Mesothelial cell of epicardium (in vitro differentiated cells): ENCODE data around the gene SEMA5A. TPM values are rescaled to one million over a fixed set of nuclear protein-coding genes. Genes with fewer than 3 reads are reported as not detected.
A peak's percentile ranks its signal among the peaks of the same experiment; 100 is the strongest.

ENCODE experiments used
- DNase-seq, 2 experiments: peaks; one replicate each; pipeline ENCODE4 v3.0.0; 2021; ENCODE audit warnings: low spot score in 2 of 2; ENCODE audit not compliant: unreplicated experiment in 2 of 2
- H3K27ac Mint-ChIP-seq: 2 replicates; pipeline ENCODE4 v1.8.0; 2021; ENCODE audit warnings: mixed read lengths
- H3K27me3 Mint-ChIP-seq: 2 replicates; pipeline ENCODE4 v1.8.0; 2021; ENCODE audit warnings: low read depth, mixed read lengths
- H3K36me3 Mint-ChIP-seq: 2 replicates; pipeline ENCODE4 v1.8.0; 2021; ENCODE audit warnings: mixed read lengths
- H3K4me1 Mint-ChIP-seq: 2 replicates; pipeline ENCODE4 v1.8.0; 2021; ENCODE audit warnings: mixed read lengths
- H3K4me3 Mint-ChIP-seq: 2 replicates; pipeline ENCODE4 v1.8.0; 2021; ENCODE audit warnings: mild to moderate bottlenecking, moderate library complexity, mixed read lengths
- H3K9me3 Mint-ChIP-seq: 2 replicates; pipeline ENCODE4 v1.8.0; 2021; ENCODE audit warnings: mixed read lengths
- total RNA-seq: library from RNA; stranded (reverse); gene quantifications from 3 replicates; pipeline ENCODE4 v1.2.1, GENCODE V29; 2021
- TF ChIP-seq, protein P1 (sequence below): fragments of 200-600 bp; sonication (generic); IDR thresholded peaks from one replicate; pipeline ENCODE4 v1.5.0; 2021; ENCODE audit warnings: antibody characterized with exemption; ENCODE audit not compliant: unreplicated experiment

Gene SEMA5A
- total RNA-seq, 1 donor from 2014 or later = 26.7 TPM

DNA sequence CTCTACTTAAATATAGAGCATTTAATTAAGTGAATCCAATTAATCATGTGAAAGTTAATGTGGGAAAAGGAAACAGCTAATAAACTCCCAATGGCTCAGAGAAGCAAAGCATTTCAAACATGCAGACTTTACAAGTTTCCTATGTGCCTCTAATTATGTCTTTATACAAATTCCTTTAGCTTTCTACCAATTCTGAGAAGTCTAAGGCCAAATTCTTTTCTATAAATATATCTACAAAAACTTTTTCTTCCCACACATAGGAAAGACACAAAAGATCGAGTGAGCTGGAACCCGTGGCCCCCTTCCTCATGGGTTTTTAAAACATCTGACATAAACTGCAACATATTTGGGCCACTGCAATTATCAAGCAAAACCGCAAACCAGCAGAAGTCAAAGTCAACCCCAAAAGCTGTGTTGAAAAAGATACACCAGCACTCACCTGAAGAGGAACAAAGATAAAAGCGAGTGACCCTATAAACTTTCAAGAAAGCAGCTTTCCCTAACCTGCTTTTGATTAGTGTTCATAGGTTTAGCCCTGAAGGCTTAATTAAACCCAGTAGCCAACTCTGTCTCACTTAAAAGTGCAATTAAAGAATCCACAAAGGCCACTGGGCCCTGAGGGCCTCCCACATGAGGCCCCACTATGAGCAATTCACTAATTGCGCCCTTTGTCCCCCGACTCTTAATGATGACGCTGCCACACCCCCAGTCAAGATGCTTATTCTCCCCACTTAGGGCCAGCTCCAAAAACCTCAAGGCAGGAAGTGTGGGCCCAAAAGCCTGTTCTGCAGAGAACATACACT lies 12.1 kb downstream of the SEMA5A start:
- no peak for DNase-seq
- Mint-ChIP-seq H3K36me3 (no peaks in the 10 kb centered on the region), H3K9me3 (no peaks in the 10 kb centered on the region), H3K27ac (peak overlapping the region; percentile 56), H3K4me1 (peaks cover 20% of the 10 kb centered on the region), H3K4me3 (no peak overlapping the region), H3K27me3 (no peaks in the 10 kb centered on the region)
- TF ChIP-seq, protein P1, sequence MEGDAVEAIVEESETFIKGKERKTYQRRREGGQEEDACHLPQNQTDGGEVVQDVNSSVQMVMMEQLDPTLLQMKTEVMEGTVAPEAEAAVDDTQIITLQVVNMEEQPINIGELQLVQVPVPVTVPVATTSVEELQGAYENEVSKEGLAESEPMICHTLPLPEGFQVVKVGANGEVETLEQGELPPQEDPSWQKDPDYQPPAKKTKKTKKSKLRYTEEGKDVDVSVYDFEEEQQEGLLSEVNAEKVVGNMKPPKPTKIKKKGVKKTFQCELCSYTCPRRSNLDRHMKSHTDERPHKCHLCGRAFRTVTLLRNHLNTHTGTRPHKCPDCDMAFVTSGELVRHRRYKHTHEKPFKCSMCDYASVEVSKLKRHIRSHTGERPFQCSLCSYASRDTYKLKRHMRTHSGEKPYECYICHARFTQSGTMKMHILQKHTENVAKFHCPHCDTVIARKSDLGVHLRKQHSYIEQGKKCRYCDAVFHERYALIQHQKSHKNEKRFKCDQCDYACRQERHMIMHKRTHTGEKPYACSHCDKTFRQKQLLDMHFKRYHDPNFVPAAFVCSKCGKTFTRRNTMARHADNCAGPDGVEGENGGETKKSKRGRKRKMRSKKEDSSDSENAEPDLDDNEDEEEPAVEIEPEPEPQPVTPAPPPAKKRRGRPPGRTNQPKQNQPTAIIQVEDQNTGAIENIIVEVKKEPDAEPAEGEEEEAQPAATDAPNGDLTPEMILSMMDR = no peak

DNA sequence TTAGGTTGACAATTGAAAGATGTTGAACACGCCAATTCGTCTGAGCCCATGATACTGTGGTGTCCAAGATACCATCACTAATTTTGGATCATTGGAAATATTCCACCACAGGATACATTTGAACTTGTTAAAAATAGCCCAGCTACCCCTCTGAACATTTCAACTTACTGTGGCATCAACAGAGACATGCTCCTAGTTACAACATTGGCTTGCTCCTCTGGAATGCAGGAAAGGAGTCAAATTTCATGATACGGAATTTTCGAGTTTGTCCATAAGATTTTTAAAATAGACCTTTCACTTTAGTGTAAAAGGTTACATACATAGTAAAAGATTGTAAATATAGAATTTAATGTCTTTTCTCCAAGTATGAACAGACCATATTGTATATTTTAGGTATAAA lies 12.8 kb downstream of the SEMA5A start:
- TF ChIP-seq, protein P1 = no peak
- H3K36me3 Mint-ChIP-seq = no peaks in the 10 kb centered on the region
- H3K4me3 Mint-ChIP-seq = no peak overlapping the region
- no peak for DNase-seq
- H3K4me1 Mint-ChIP-seq = peaks cover 20% of the 10 kb centered on the region
- H3K27me3 Mint-ChIP-seq = no peaks in the 10 kb centered on the region
- no peak overlapping the region for H3K27ac Mint-ChIP-seq
- no peaks in the 10 kb centered on the region for H3K9me3 Mint-ChIP-seq

DNA sequence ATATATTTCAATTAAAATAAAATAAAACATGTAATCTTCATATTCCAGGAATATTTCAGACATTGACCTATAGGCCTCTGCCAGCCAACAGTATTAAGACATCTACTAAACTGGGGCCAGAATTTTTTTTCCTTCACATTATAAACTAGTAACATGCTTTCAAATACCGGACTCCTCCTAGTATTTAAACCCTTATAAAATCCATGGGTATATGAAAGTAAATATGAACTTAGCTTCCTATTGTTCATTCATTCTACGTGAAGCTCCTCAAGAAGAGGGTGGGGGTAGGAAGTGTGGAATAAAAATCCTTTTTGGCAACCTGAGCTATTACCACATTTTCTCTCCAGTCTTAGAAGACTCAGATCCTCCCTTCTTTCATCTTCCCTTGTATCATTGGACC lies 16.4 kb downstream of the SEMA5A start:
- H3K27ac Mint-ChIP-seq = no peak overlapping the region
- H3K4me1 Mint-ChIP-seq = peaks cover 14% of the 10 kb centered on the region

DNA sequence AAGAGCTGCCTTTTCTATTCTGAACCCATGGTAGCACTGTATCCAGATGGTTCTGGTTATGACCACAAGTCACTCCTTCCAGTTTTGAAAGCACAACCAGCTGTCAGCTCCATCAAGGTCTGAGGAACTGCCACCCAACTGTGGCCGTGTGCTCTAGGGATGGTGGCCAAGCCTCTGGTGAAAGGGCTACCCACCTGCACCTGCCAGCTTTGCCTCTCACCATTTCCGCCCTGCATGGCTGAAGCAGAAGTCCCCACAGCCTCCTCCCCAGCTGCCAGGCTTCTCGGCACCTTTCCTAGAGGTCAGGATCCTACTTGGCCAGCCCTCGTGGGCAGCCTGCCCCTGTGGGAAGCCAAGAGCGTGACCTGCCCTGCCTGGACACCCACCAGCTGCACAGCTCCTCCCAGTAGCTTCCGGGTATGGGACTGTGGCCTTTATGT lies 16.8 kb downstream of the SEMA5A start:
- Mint-ChIP-seq H3K9me3 (no peaks in the 10 kb centered on the region), H3K36me3 (no peaks in the 10 kb centered on the region), H3K4me1 (peaks cover 12% of the 10 kb centered on the region), H3K27me3 (no peaks in the 10 kb centered on the region), H3K4me3 (no peak overlapping the region), H3K27ac (no peak overlapping the region)
- no peak for DNase-seq
- TF ChIP-seq, protein P1 = no peak

More for the DNA sequence above, 16.4 kb downstream of the SEMA5A start:
- Mint-ChIP-seq H3K4me3 (no peak overlapping the region), H3K36me3 (no peaks in the 10 kb centered on the region), H3K9me3 (no peaks in the 10 kb centered on the region), H3K27me3 (no peaks in the 10 kb centered on the region)
- DNase-seq = no peak
- TF ChIP-seq, protein P1 = no peak

DNA sequence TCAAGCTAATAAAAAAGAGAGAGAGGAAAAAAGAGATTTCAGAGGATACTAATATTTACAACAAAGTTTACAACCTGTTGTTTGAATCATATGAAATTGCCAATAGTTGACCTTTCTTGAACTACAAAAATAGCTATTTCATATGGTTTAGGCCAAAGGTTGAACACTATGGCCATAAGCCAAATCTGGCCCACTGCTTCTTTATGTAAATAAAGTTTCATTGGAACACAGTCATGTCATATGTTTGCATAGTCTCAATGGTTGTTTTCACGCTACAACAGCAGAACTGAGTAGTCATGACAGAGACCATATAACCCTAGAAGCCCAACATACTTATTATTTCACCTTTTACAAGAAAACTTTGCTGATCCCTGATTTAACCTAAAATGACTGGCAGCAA lies 20.9 kb downstream of the SEMA5A start:
- no peak for DNase-seq
- H3K4me1 Mint-ChIP-seq = peaks cover under 1% of the 10 kb centered on the region
- H3K9me3 Mint-ChIP-seq = no peaks in the 10 kb centered on the region
- no peak overlapping the region for H3K4me3 Mint-ChIP-seq
- H3K27me3 Mint-ChIP-seq = no peaks in the 10 kb centered on the region
- no peak overlapping the region for H3K27ac Mint-ChIP-seq
- no peaks in the 10 kb centered on the region for H3K36me3 Mint-ChIP-seq
- TF ChIP-seq, protein P1 = no peak
